ENCODE results near the gene CERS6. TPM values are rescaled to one million over a fixed set of nuclear protein-coding genes. Genes with fewer than 3 reads are reported as not detected.

Gene CERS6
- polyA plus RNA-seq, 1 donor from 2014 or later: 59.3 TPM

GRCh38 chr2:168722592-168722991, 266.5 kb downstream of the CERS6 start (continued):
- TF ChIP-seq REST (IDR thresholded peaks at IDR 0.05; ENCODE audit: borderline replicate concordance): no peak
- TF ChIP-seq POLR2AphosphoS5 (IDR thresholded peaks at IDR 0.05): no peak

GRCh38 chr2:168723275-168723899, 267.3 kb downstream of the CERS6 start:
- Histone ChIP-seq H3K27ac (ENCODE audit: low read length) (no peak overlapping the region), H3K9ac (ENCODE audit: low read length) (no peak overlapping the region)

More at GRCh38 chr2:168723275-168723899, 267.3 kb downstream of the CERS6 start:
- H3K9me2 ChIP-seq (ENCODE audit: insufficient read depth, low read length): no peaks in the 10 kb centered on the region
- no peaks in the 10 kb centered on the region for H3F3A ChIP-seq (ENCODE audit: insufficient read depth, low read length, poor library complexity, severe bottlenecking)
- no peaks in the 10 kb centered on the region for H4K20me1 ChIP-seq (ENCODE audit: insufficient read depth)
- no peak overlapping the region for H3K4me2 ChIP-seq (ENCODE audit: low read length)
- TF ChIP-seq EP300 (conservative IDR thresholded peaks at IDR 0.05; ENCODE audit: poor library complexity, severe bottlenecking): no peak
- no peak for TF ChIP-seq TAF1 (IDR thresholded peaks at IDR 0.05; ENCODE audit: low read depth)
- TF ChIP-seq EZH2 (IDR thresholded peaks at IDR 0.05; ENCODE audit: borderline replicate concordance, insufficient read depth, low read length, poor library complexity, severe bottlenecking): no peak
- TF ChIP-seq CTCF (IDR thresholded peaks at IDR 0.05; ENCODE audit: poor library complexity, severe bottlenecking): no peak
- no peak for TF ChIP-seq REST (IDR thresholded peaks at IDR 0.05; ENCODE audit: borderline replicate concordance)
- TF ChIP-seq SMC3 (conservative IDR thresholded peaks at IDR 0.05; ENCODE audit: poor library complexity): no peak
- no peak for TF ChIP-seq RAD21 (conservative IDR thresholded peaks at IDR 0.05)
- TF ChIP-seq POLR2AphosphoS5 (IDR thresholded peaks at IDR 0.05): no peak
- TF ChIP-seq MXI1 (conservative IDR thresholded peaks at IDR 0.05; ENCODE audit: poor library complexity, severe bottlenecking): no peak
- peaks cover 4% of the 10 kb centered on the region for H3K36me3 ChIP-seq (ENCODE audit: insufficient read depth, low read length)
- no peak overlapping the region for H2AFZ ChIP-seq (ENCODE audit: low read depth, low read length)
- H3K79me2 ChIP-seq (replicated peaks; ENCODE audit: insufficient read depth, low read length): no peaks in the 10 kb centered on the region
- no peaks in the 10 kb centered on the region for H3K9me3 ChIP-seq (ENCODE audit: low read length)
- H3K27me3 ChIP-seq (ENCODE audit: insufficient read depth, low read depth, low read length): no peaks in the 10 kb centered on the region
- no peak overlapping the region for H3K4me3 ChIP-seq (ENCODE audit: low read length)
